ENCODE data around the gene ITPR2. TPM values are rescaled to one million over a fixed set of nuclear protein-coding genes. Genes with fewer than 3 reads are reported as not detected.

ITPR2 gene
- polyA plus RNA-seq, 1 experiment = 3.5 TPM

- no peaks in the 10 kb centered on the region for H3K36me3 ChIP-seq (ENCODE audit: control insufficient read depth, insufficient read depth, low read length)
- no peak overlapping the region for H3K4me3 ChIP-seq (ENCODE audit: low read depth, low read length)
- no peaks in the 10 kb centered on the region for H3K27me3 ChIP-seq (ENCODE audit: control insufficient read depth, insufficient read depth, low read length)
- peak; percentile 54 for TF ChIP-seq CTCF (IDR thresholded peaks at IDR 0.05; ENCODE audit: insufficient read depth, low read depth, low read length)
- CTCF ChIA-PET = interaction anchor here (0.7 to 1.8 kb wide), 19 partner anchors 9 to 604 kb away, joined by 3 to 17 read pairs (median 4); no protein-coding TSS in a partner anchor
- POLR2A ChIA-PET = no interaction called here
- no peak for DNase-seq (ENCODE audit: low read depth)
Observed at GRCh38 chr12:26701604-26702215, 131.3 kb downstream of the ITPR2 start.

DNA sequence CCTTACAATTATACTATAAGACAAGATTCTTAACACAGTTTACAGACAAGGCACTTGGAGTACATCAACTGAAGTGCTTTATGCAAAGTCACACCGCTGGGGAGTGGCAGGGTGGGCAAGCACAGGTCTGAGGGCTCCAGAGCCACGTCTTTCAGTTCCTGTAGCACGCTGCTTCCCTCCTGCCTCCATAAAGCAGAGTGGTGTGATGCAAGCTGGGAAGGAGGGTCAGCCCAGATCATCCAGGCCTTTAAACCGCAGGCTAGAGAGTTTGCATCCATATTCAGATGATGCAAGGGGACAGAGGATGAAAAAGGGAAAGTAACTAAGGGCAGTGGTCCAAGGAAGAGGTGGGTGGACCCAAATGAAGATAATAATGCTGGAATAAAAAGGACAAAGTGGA is 132.6 kb downstream of the ITPR2 start:
- CTCF ChIA-PET = interaction anchor here (0.6 to 1.2 kb wide), 2 partner anchors 101 to 107 kb away, joined by 3 to 4 read pairs; no protein-coding TSS in a partner anchor
- H3K36me3 ChIP-seq (ENCODE audit: control insufficient read depth, insufficient read depth, low read length) = no peaks in the 10 kb centered on the region
- POLR2A ChIA-PET = no interaction called here
- no peak overlapping the region for H3K4me3 ChIP-seq (ENCODE audit: low read depth, low read length)
- DNase-seq (ENCODE audit: low read depth) = no peak
- no peak for TF ChIP-seq CTCF (IDR thresholded peaks at IDR 0.05; ENCODE audit: insufficient read depth, low read depth, low read length)
- no peaks in the 10 kb centered on the region for H3K27me3 ChIP-seq (ENCODE audit: control insufficient read depth, insufficient read depth, low read length)

DNA sequence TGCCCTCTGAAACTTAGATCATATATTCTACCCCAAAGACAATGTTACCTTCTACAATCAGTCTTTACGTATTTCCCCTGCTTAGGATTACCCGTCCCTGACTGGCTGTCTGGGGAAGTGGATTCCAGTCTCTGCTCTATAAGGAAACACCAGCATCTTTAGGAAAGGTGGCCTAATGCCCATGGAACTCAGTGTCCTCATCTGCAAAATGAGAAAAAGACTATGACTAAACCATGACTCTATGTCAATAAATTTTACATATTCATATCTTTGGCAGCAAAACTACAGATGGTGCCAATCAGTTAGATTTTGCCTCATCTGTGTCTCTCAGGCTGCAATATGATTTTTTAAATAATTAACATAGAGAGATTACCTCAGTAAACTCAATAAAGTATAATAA is 133.8 kb downstream of the ITPR2 start:
- TF ChIP-seq CTCF (IDR thresholded peaks at IDR 0.05; ENCODE audit: insufficient read depth, low read depth, low read length) = no peak
- POLR2A ChIA-PET = no interaction called here
- CTCF ChIA-PET = no interaction called here
- no peaks in the 10 kb centered on the region for H3K36me3 ChIP-seq (ENCODE audit: control insufficient read depth, insufficient read depth, low read length)
- H3K27me3 ChIP-seq (ENCODE audit: control insufficient read depth, insufficient read depth, low read length) = no peaks in the 10 kb centered on the region
- DNase-seq (ENCODE audit: low read depth) = no peak
- no peak overlapping the region for H3K4me3 ChIP-seq (ENCODE audit: low read depth, low read length)

DNA sequence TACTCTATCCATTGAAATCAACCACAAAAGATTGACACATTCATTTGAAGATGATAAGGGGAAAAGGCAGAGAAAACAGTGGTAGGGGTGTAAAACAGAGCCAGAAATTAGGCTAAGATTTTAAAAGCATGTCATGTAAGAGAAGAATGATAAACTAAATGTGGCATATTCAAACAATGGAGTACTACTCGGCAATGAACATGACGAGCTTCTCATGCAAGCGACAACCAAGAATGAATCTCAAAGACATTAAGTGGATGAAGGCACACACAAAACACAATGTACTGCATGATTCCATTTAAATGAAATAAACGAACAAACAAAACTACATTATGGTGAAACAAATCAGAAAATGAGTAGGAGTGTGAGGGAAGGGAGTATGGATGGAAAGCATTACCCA is 134.8 kb downstream of the ITPR2 start:
- TF ChIP-seq CTCF (IDR thresholded peaks at IDR 0.05; ENCODE audit: insufficient read depth, low read depth, low read length) = no peak
- POLR2A ChIA-PET = no interaction called here
- CTCF ChIA-PET = interaction anchor here (0.6 to 1.2 kb wide), 3 partner anchors 46 to 601 kb away, joined by 3 to 6 read pairs (median 3); no protein-coding TSS in a partner anchor

GRCh38 chr12:26697217-26697616 is 135.8 kb downstream of the ITPR2 start:
- DNase-seq (ENCODE audit: low read depth) = no peak
- POLR2A ChIA-PET = no interaction called here
- no peaks in the 10 kb centered on the region for H3K36me3 ChIP-seq (ENCODE audit: control insufficient read depth, insufficient read depth, low read length)
- H3K27me3 ChIP-seq (ENCODE audit: control insufficient read depth, insufficient read depth, low read length) = no peaks in the 10 kb centered on the region
- no peak for TF ChIP-seq CTCF (IDR thresholded peaks at IDR 0.05; ENCODE audit: insufficient read depth, low read depth, low read length)
- CTCF ChIA-PET = interaction anchor here (1.1 to 1.2 kb wide), 3 partner anchors 45 to 600 kb away, joined by 3 to 6 read pairs (median 3); no protein-coding TSS in a partner anchor
- no peak overlapping the region for H3K4me3 ChIP-seq (ENCODE audit: low read depth, low read length)

More for the DNA sequence above, 134.8 kb downstream of the ITPR2 start:
- H3K36me3 ChIP-seq (ENCODE audit: control insufficient read depth, insufficient read depth, low read length) = no peaks in the 10 kb centered on the region
- H3K27me3 ChIP-seq (ENCODE audit: control insufficient read depth, insufficient read depth, low read length) = no peaks in the 10 kb centered on the region
- DNase-seq (ENCODE audit: low read depth) = no peak
- H3K4me3 ChIP-seq (ENCODE audit: low read depth, low read length) = no peak overlapping the region

Data from BJ (cell line).